ENCODE measurements around the gene DEFB129. TPM values are rescaled to one million over a fixed set of nuclear protein-coding genes. Genes with fewer than 3 reads are reported as not detected.
A peak's percentile ranks its signal among the peaks of the same experiment; 100 is the strongest.

The DEFB129 gene
- total RNA-seq (2011; cell fraction: chromatin; rRNA removed; ENCODE audit: low replicate concordance): not detected in 2 replicates
- total RNA-seq (2011; cell fraction: nucleolus; rRNA removed): not detected in 2 replicates
- not detected in 2 replicates for total RNA-seq (2011; cell fraction: nucleoplasm; rRNA removed)
- total RNA-seq (2014; rRNA removed) (not detected in 2 replicates), total RNA-seq (2014; rRNA removed; fragmentation: Illumina TruSeq; extraction: Trizol) (not detected in 2 replicates), total RNA-seq (2015; rRNA removed; fragmentation: Illumina TruSeq; extraction: Trizol) (not detected in 2 replicates), total RNA-seq (2021) (not detected in 2 replicates), polyA plus RNA-seq (2011; rRNA removed) (not detected in 2 replicates), polyA plus RNA-seq (2014; fragmentation: Illumina TruSeq; extraction: Trizol) (not detected in 2 replicates), polyA plus RNA-seq (2014; fragmentation: Nextera tagmentation; extraction: Ambion mirVana) (not detected), polyA plus RNA-seq (2014; rRNA removed) (not detected in 2 replicates), polyA minus RNA-seq (2011; rRNA and poly(A)+ RNA removed) (not detected in 2 replicates), Bru-seq, nascent RNA (not detected), BruChase-seq, experiment 1, labeled RNA remaining after a 2-hour chase (not detected), BruChase-seq, experiment 2, labeled RNA remaining after a 6-hour chase (not detected)
- not detected in 2 replicates for polyA plus RNA-seq (2011; cell fraction: cytosol; rRNA removed)
- polyA plus RNA-seq (2011; cell fraction: nucleus; rRNA removed): not detected in 2 replicates
- polyA plus RNA-seq (2012): not detected in 2 replicates
- not detected in 2 replicates for polyA minus RNA-seq (2011; cell fraction: cytosol; rRNA and poly(A)+ RNA removed)
- not detected in 2 replicates for polyA minus RNA-seq (2011; cell fraction: nucleus; rRNA and poly(A)+ RNA removed)
- long read RNA-seq, experiment 1: 0 reads
- long read RNA-seq, experiment 2: 0 reads
- long read RNA-seq, experiment 3: 0 reads

- no peak within 1 kb of the TSS for H3K9ac ChIP-seq (ENCODE audit: insufficient read depth in 1 of 2, low read depth in 2 of 2, low read length in 2 of 2)
- no peaks in the 10 kb centered on the region; a peak in 1 of 5 replicates for H3K4me1 ChIP-seq (replicated peaks in 1 of 2; ENCODE audit: control insufficient read depth in 2 of 2, insufficient read depth in 2 of 2, low read length in 2 of 2)
- H3K79me2 ChIP-seq (ENCODE audit: control insufficient read depth, insufficient read depth, low read length): no peaks in the 10 kb centered on the region
- FAIRE-seq (no peak), DNase-seq (ENCODE audit: extremely low read depth in 1 of 4, low spot score in 3 of 4) (no peak), ATAC-seq (no peak)
- no peak within 1 kb of the TSS for H3K4me3 ChIP-seq
- no peak for TF ChIP-seq ZBED1 (IDR thresholded peaks at IDR 0.05)
- no peak for TF ChIP-seq ZNF57 (CRISPR knock-in tag; IDR thresholded peaks at IDR 0.05)
- no peak for TF ChIP-seq U2AF2 (optimal IDR thresholded peaks at IDR 0.05; ENCODE audit: low read depth, low read length)
- TF ChIP-seq CREB1 (IDR thresholded peaks at IDR 0.05): no peak
- TF ChIP-seq CREB1 (CRISPR knock-in tag; IDR thresholded peaks at IDR 0.05): no peak
- TF ChIP-seq GTF2F1 (IDR thresholded peaks at IDR 0.05; ENCODE audit: low read depth, low read length): no peak
- no peak for TF ChIP-seq E2F5 (CRISPR knock-in tag; IDR thresholded peaks at IDR 0.05)
- no peak for TF ChIP-seq STAT6 (CRISPR knock-in tag; IDR thresholded peaks at IDR 0.05)
- TF ChIP-seq SMARCA5 (IDR thresholded peaks at IDR 0.05): no peak
- no peak for TF ChIP-seq SP1 (CRISPR knock-in tag; IDR thresholded peaks at IDR 0.05)
- no peak for TF ChIP-seq SAFB (IDR thresholded peaks at IDR 0.05; ENCODE audit: borderline replicate concordance, low read depth, low read length)
- TF ChIP-seq FIP1L1 (IDR thresholded peaks at IDR 0.05; ENCODE audit: low read depth, low read length, poor library complexity, severe bottlenecking): no peak
- no peak for TF ChIP-seq BACH1 (tag; IDR thresholded peaks at IDR 0.05)
- WGBS (ENCODE audit: insufficient coverage, low coverage, missing lambda C conversion rate): 24% methylated on average over 3 of the region's 3 CpGs
- no peaks in the 10 kb centered on the region for H3K9me3 ChIP-seq (replicated peaks; ENCODE audit: control insufficient read depth, insufficient read depth, low read depth, low read length)
- intact Hi-C loops (cut with micrococcal nuclease) (no loop called here), in situ Hi-C loops (cut with MboI) (no loop called here)
- no peak within 1 kb of the TSS for H3K27ac ChIP-seq (ENCODE audit: extremely low read depth, low read depth, low read length)
- no peak within 1 kb of the TSS for H3K4me2 ChIP-seq (ENCODE audit: insufficient read depth, low read length)
- BruUV-seq (replicated peaks): no TSS peak
- POLR2A ChIA-PET: interaction anchor here (0.9 to 1.0 kb wide), 3 partner anchors 11 to 71 kb away, joined by 3 to 4 read pairs (median 3); no protein-coding TSS in a partner anchor
- CTCF ChIA-PET (ENCODE audit: low intra/inter-chr PET ratio): no interaction called here
- H4K20me1 ChIP-seq (replicated peaks; ENCODE audit: control insufficient read depth, insufficient read depth, low read length): no peaks in the 10 kb centered on the region
- H3K27me3 ChIP-seq (ENCODE audit: control insufficient read depth in 2 of 2, insufficient read depth in 2 of 2, low read length in 2 of 2): no peaks in the 10 kb centered on the region
- no peaks in the 10 kb centered on the region for H3K36me3 ChIP-seq (ENCODE audit: control insufficient read depth, insufficient read depth, low read length)
- no peaks in the 10 kb centered on the region for H3K9me1 ChIP-seq (ENCODE audit: control insufficient read depth, insufficient read depth, low read length)
- 0 out of 2 replicates have a peak within 1 kb of the TSS, but pooled peaks have one; percentile 8 for H2AFZ ChIP-seq (ENCODE audit: low read depth, low read length)
Measured at GRCh38 chr20:226958-227357, at the start of gene DEFB129. Gene DEFB129 (plus strand): TSS chr20:227258. CDS start chr20:227289, 31 bp downstream.

All from K562 (cell line).